ENCODE measurements around the gene ZNF740. TPM values are rescaled to one million over a fixed set of nuclear protein-coding genes. Genes with fewer than 3 reads are reported as not detected.

ZNF740 gene
- total and polyA plus RNA-seq, 2 of the 8 experiments (the other 6 are each of a cell fraction or from before 2014, with no cell fraction given), result 8.2 to 40.0 TPM

DNA sequence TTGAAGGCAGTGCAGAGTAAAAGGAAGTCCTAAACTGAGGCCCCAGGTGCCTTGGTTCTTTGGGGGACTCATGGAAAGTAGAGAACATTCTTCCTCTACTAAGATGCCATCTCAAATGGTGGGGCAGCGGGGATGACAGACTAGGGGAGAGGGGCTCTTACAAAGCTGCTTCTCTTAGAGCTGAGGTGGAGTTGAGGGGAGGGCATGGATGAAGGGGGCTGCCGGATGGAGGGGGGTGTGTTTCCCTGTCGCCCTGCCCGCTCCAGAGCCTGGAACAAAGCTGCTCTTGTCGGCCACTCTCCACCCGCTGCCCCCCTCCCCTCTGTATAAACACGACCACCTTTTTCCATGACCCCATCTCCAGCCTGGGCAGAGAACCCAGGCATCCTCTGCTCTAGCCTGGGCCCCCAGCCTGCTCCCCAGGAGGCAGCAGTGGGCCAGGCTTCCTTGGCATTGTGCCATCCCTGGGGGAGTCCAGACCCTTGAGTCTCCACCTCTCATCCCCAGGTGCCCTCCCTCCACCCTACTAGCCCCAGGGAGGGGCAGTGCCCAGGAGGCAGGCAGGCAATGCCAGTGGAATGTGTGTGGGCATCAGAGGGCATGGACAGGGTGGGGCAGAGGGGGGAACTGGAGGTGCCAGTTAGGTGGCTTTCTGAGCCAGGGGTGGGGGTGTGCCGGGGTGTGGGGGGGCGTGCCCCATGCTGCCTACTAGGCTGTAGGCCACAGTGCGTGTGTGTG, 49.8 kb downstream of the ZNF740 start (continued):
- TF ChIP-seq E2F6 (IDR thresholded peaks at IDR 0.05) (no peak), POLR2A (IDR thresholded peaks at IDR 0.05; ENCODE audit: control extremely low read depth in 1 of 2, low read depth in 2 of 2, low read length in 2 of 2) (no peak), HDAC2 (IDR thresholded peaks at IDR 0.05; ENCODE audit: borderline replicate concordance in 1 of 2, low read depth in 2 of 2, low read length in 2 of 2) (no peak), BCL11A (IDR thresholded peaks at IDR 0.05; ENCODE audit: low read depth in 2 of 2, low read length in 2 of 2) (no peak), PHF8 (conservative IDR thresholded peaks at IDR 0.05; ENCODE audit: low read depth, low read length) (no peak)
